ENCODE results near the gene ABCA7.
"Not testable (repeated sequence)": the region's sequence is repeated elsewhere in the genome, so short reads cannot be mapped to it uniquely, and the experiment has no call there.

Gene ABCA7

GRCh38 chr19:1108291-1109031 lies 68.6 kb downstream of the ABCA7 start:
- DNase-seq, result no peak

GRCh38 chr19:1109032-1109551 lies 69.2 kb downstream of the ABCA7 start:
- DNase-seq, result no peak

GRCh38 chr19:1109697-1110671 lies 70.1 kb downstream of the ABCA7 start:
- no peak for DNase-seq

- no peak for DNase-seq
Observed at GRCh38 chr19:1110809-1111640, 71.1 kb downstream of the ABCA7 start.

- DNase-seq, result no peak
Observed at GRCh38 chr19:1111641-1112267, 71.8 kb downstream of the ABCA7 start.

- DNase-seq, result no peak
Observed at GRCh38 chr19:1112268-1113029, 72.5 kb downstream of the ABCA7 start.

GRCh38 chr19:1113030-1113985 lies 73.4 kb downstream of the ABCA7 start:
- no peak for DNase-seq

- DNase-seq, result no peak
Observed at GRCh38 chr19:1113986-1114483, 74.1 kb downstream of the ABCA7 start.

- DNase-seq, result not testable (repeated sequence)
Observed at GRCh38 chr19:1114728-1115127, 74.8 kb downstream of the ABCA7 start.
